ENCODE measurements around the gene TMEM250. TPM values are rescaled to one million over a fixed set of nuclear protein-coding genes. Genes with fewer than 3 reads are reported as not detected.

TMEM250 gene
- total and polyA plus RNA-seq, 10 donors, result 10.7 to 31.3 (median 25.8) TPM

DNA sequence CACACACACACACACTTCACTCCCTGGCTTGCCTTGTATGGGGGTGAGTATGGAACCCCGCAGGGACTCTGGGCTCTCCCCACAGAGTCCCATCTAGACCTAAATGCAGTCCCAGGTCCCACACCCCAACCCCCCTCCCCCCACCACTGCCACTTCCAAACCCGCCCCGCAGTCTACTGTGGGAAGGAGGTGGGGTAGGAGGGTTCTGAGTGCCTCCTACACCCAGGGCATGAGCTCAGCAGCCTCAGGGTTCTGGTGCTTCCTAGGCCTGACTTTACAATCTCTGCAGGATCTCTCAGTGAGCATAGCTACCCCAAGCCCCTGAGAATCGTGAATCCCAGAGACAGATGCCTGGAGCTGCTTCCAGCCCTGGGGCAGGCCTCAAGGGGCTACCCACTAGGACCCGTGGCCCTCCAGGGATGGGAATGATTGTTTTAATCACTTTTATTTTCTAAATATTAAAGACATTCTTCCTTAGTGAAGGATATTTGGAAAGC is 22.1 kb downstream of the TMEM250 start:
- TF ChIP-seq POLR2AphosphoS5 (IDR thresholded peaks at IDR 0.05), result no peak
- TF ChIP-seq, protein P1, sequence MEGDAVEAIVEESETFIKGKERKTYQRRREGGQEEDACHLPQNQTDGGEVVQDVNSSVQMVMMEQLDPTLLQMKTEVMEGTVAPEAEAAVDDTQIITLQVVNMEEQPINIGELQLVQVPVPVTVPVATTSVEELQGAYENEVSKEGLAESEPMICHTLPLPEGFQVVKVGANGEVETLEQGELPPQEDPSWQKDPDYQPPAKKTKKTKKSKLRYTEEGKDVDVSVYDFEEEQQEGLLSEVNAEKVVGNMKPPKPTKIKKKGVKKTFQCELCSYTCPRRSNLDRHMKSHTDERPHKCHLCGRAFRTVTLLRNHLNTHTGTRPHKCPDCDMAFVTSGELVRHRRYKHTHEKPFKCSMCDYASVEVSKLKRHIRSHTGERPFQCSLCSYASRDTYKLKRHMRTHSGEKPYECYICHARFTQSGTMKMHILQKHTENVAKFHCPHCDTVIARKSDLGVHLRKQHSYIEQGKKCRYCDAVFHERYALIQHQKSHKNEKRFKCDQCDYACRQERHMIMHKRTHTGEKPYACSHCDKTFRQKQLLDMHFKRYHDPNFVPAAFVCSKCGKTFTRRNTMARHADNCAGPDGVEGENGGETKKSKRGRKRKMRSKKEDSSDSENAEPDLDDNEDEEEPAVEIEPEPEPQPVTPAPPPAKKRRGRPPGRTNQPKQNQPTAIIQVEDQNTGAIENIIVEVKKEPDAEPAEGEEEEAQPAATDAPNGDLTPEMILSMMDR (IDR thresholded peaks at IDR 0.05 in 8 of 11, conservative IDR thresholded peaks at IDR 0.05 in 3 of 11), result no peak
- no peak for TF ChIP-seq POLR2A (IDR thresholded peaks at IDR 0.05)
- intact Hi-C loops (cut with DNase I; ENCODE audit: low total_unique reads), result no loop called here
- Histone ChIP-seq H3K4me3 (peak overlapping the region in 1 of 8 donors; percentile 94), H3K27me3 (replicated peaks in 1 of 7) (peaks cover 0 to 57% (median 0%) of the 10 kb centered on the region in 7 donors), H3K4me1 (peaks cover 14 to 61% (median 52%) of the 10 kb centered on the region in 6 donors), H3K36me3 (peaks cover 0 to 12% (median 0%) of the 10 kb centered on the region in 6 donors), H3K27ac (peak overlapping the region in 4 of 8 donors; percentile 86 to 95 (median 94)), H3K9me3 (no peaks in the 10 kb centered on the region)
- DNase-seq, result no peak
- WGBS, 5 donors, result 86 to 92% (median 88%) methylated on average over 5 of the region's 5 CpGs

DNA sequence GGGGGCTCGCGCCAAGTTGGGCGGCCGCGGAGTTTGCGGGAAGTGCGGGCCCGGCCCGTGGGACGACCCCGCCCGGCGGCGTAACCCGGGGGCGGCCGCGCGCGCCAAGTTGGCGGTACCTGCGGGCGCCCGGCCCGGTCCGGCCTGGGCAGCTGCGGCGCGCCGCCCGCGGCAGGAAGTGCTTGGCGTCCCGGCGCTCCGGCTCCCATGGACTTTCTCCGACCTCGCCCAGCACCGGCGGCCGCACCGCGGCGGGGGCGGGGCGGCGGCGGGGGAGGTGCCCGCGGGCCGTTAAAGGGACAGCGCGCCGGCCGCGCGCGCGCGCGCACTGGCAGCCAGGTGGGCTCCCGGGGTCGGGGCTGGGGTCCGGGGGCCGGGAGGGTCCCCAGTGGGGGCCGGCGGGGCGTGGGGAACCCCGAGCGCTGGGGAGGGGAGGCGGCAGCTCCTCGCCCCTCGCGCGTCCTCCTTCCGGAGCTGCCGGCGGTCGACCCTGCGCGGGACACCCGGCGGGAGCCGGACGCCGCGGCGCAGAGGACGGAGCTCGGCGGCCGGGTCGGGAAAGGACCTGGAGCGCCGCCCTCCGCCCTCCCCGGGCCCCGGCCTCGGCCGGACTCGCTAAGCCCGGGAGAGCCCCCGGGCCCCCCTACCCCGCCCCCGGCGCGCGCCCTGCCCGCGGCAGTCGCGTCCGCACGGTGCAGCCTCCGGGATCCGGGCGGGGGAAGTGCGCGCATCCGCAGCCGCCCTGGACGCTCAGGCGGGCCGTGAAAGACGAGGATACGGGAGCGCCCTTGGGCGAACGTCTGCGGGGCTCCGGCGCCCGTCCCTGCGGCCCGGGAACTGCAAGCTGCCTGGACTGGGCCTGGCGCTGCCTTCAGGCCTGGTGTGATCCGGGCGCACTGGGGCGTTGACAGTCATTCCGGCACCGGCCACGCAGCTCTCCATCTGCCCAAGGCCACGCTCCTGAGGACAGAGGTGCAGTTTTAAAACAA is 23.3 kb downstream of the TMEM250 start, which contains the start of gene NACC2:
Gene NACC2 (minus strand): TSS at position 220 of the 989 bp plus-strand sequence. CDS start 44,768 bp downstream, outside the sequence.
- 1 to 3% (median 2%) methylated on average over 50 to 143 of the region's 143 CpGs for WGBS, 5 donors
- peaks cover 24 to 69% (median 62%) of the 10 kb centered on the region in 6 donors for H3K4me1 ChIP-seq
- intact Hi-C loops (cut with DNase I; ENCODE audit: low total_unique reads), result no loop called here

DNA sequence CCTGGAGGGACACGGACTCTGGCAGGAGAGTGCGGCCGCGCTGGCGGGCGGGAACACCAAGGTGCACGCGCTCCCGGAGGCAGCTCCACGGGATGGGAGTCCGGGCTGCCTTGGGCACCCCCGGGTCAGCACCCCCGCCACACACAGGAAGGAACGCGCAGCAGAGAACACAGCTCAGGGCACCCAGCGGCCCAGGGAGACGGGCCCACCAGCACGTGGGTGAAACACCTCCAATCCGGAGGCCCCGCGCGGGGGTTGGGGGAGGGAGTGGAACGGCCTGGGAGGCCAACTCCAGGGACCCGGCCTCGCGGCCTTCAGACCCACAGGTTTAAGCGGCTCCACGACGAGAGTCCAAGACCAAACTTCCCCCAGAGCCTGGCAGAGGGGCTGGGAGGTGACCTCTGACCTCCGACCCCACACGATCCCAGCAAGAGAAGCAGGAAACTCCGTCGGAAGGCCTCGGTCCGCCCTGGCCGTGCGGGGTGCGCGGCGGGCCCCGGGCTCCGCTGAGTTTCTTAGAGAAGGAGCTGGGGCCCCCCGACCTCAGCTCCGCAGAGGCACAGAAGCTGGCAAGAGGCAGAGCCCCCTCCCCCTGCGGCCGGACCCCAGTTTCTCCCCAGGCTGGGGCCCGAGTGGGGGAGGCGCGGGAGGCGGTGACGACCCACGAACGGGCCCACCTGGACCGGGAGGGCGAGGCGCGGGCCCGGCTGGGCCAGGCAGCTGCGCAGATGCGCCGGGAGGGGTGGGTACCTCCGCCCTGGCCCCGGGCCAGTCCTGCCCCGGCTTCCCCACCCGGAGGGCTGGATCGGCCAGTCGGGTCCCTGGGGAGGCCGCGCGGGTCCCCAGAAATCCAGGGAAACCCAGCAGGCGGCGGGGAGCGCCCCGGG is 24.4 kb downstream of the TMEM250 start:
- H3K27ac ChIP-seq, result peak overlapping the region; percentile 61 to 95 (median 92)
- peaks cover 0 to 12% (median 0%) of the 10 kb centered on the region in 6 donors for H3K36me3 ChIP-seq
- DNase-seq, result peak; percentile 91
- 6 to 11% (median 8%) methylated on average over 44 to 74 of the region's 74 CpGs for WGBS, 5 donors
- H3K4me3 ChIP-seq, result peak overlapping the region; percentile 62 to 94 (median 84)
- intact Hi-C loops (cut with DNase I; ENCODE audit: low total_unique reads), result no loop called here
- H3K4me1 ChIP-seq, result peaks cover 33 to 79% (median 72%) of the 10 kb centered on the region in 6 donors
- peaks cover 0 to 48% (median 0%) of the 10 kb centered on the region in 7 donors for H3K27me3 ChIP-seq (replicated peaks in 1 of 7)
- no peaks in the 10 kb centered on the region for H3K9me3 ChIP-seq
- peak in 2 of 3 donors; percentile 44 to 72 for TF ChIP-seq POLR2AphosphoS5 (IDR thresholded peaks at IDR 0.05)
- TF ChIP-seq, protein P1 (IDR thresholded peaks at IDR 0.05 in 8 of 11, conservative IDR thresholded peaks at IDR 0.05 in 3 of 11), result no peak

More for the DNA sequence above, 23.3 kb downstream of the TMEM250 start, which contains the start of gene NACC2:
- Histone ChIP-seq H3K27ac (peak within 1 kb of the TSS; percentile 74 to 95 (median 92)), H3K9me3 (no peaks in the 10 kb centered on the region), H3K36me3 (peaks cover 0 to 12% (median 0%) of the 10 kb centered on the region in 6 donors), H3K4me3 (peak within 1 kb of the TSS; percentile 62 to 94 (median 84)), H3K27me3 (replicated peaks in 1 of 7) (peaks cover 0 to 53% (median 0%) of the 10 kb centered on the region in 7 donors)
- TF ChIP-seq, protein P1 (IDR thresholded peaks at IDR 0.05 in 8 of 11, conservative IDR thresholded peaks at IDR 0.05 in 3 of 11), result no peak
- TF ChIP-seq POLR2A (IDR thresholded peaks at IDR 0.05) (peak in 1 of 3 donors; percentile 42), POLR2AphosphoS5 (IDR thresholded peaks at IDR 0.05) (peak; percentile 50 to 70 (median 68))
- peak; percentile 90 for DNase-seq
